ENCODE results near the gene ETV6. TPM values are rescaled to one million over a fixed set of nuclear protein-coding genes. Genes with fewer than 3 reads are reported as not detected.

The ETV6 gene
- total RNA-seq, 1 experiment from 2014 or later = 2.2 TPM

GRCh38 chr12:11768233-11768965 is 118.9 kb downstream of the ETV6 start:
- DNase-seq (ENCODE audit: extremely low read depth, low read depth) = no peak

- DNase-seq (ENCODE audit: extremely low read depth, low read depth) = no peak
These were observed 120.4 kb downstream of the ETV6 start for GRCh38 chr12:11769723-11770514.

- no peak for DNase-seq (ENCODE audit: extremely low read depth, low read depth)
These were observed 121.9 kb downstream of the ETV6 start for GRCh38 chr12:11771356-11771755.

GRCh38 chr12:11771895-11772502 is 122.5 kb downstream of the ETV6 start:
- no peak for DNase-seq (ENCODE audit: extremely low read depth, low read depth)

- no peak for DNase-seq (ENCODE audit: extremely low read depth, low read depth)
These were observed 124.6 kb downstream of the ETV6 start for GRCh38 chr12:11773889-11774677.

GRCh38 chr12:11774821-11775220 is 125.3 kb downstream of the ETV6 start:
- DNase-seq (ENCODE audit: extremely low read depth, low read depth) = no peak

GRCh38 chr12:11776316-11776715 is 126.8 kb downstream of the ETV6 start:
- no peak for DNase-seq (ENCODE audit: extremely low read depth, low read depth)

GRCh38 chr12:11777451-11777850 is 128.0 kb downstream of the ETV6 start:
- no peak for DNase-seq (ENCODE audit: extremely low read depth, low read depth)

GRCh38 chr12:11777962-11778361 is 128.5 kb downstream of the ETV6 start:
- DNase-seq (ENCODE audit: extremely low read depth, low read depth) = no peak

- no peak for DNase-seq (ENCODE audit: extremely low read depth, low read depth)
These were observed 129.5 kb downstream of the ETV6 start for GRCh38 chr12:11778713-11779685.

- DNase-seq (ENCODE audit: extremely low read depth, low read depth) = no peak
These were observed 131.1 kb downstream of the ETV6 start for GRCh38 chr12:11780521-11781101.

GRCh38 chr12:11782914-11783420 is 133.5 kb downstream of the ETV6 start:
- no peak for DNase-seq (ENCODE audit: extremely low read depth, low read depth)

GRCh38 chr12:11785712-11786111 is 136.2 kb downstream of the ETV6 start:
- no peak for DNase-seq (ENCODE audit: extremely low read depth, low read depth)

GRCh38 chr12:11786638-11787365 is 137.3 kb downstream of the ETV6 start:
- no peak for DNase-seq (ENCODE audit: extremely low read depth, low read depth)

- DNase-seq (ENCODE audit: extremely low read depth, low read depth) = no peak
These were observed 138.0 kb downstream of the ETV6 start for GRCh38 chr12:11787437-11787836.

- DNase-seq (ENCODE audit: extremely low read depth, low read depth) = no peak
These were observed 138.7 kb downstream of the ETV6 start for GRCh38 chr12:11787933-11788849.

All from NCI-H460 (cell line).